SH-SY5Y (cell line): Measurements from ENCODE around the gene KBTBD6.

ENCODE experiments used
- GATA2 ChIP-seq: IDR thresholded peaks from 2 replicates; pipeline ENCODE4 v1.6.1; 2011; ENCODE audit warnings: mild to moderate bottlenecking, low read depth, low read length
- GATA3 ChIP-seq: IDR thresholded peaks from 2 replicates; pipeline ENCODE4 v1.6.1; 2011; ENCODE audit warnings: low read depth, mild to moderate bottlenecking, low read length, moderate library complexity

The KBTBD6 gene

GRCh38 chr13:41085961-41086585, 46.5 kb downstream of the KBTBD6 start:
- TF ChIP-seq GATA2 (no peak), GATA3 (no peak)

- TF ChIP-seq GATA3: no peak
- no peak for TF ChIP-seq GATA2
These were observed 52.9 kb downstream of the KBTBD6 start for GRCh38 chr13:41079725-41080124.
